ENCODE measurements around the gene CYP26C1. TPM values are rescaled to one million over a fixed set of nuclear protein-coding genes. Genes with fewer than 3 reads are reported as not detected.
"Not testable (repeated sequence)": the region's sequence is repeated elsewhere in the genome, so short reads cannot be mapped to it uniquely, and the experiment has no call there.

CYP26C1 gene
- total and polyA plus RNA-seq, 2 experiments from 2014 or later: not detected

DNA sequence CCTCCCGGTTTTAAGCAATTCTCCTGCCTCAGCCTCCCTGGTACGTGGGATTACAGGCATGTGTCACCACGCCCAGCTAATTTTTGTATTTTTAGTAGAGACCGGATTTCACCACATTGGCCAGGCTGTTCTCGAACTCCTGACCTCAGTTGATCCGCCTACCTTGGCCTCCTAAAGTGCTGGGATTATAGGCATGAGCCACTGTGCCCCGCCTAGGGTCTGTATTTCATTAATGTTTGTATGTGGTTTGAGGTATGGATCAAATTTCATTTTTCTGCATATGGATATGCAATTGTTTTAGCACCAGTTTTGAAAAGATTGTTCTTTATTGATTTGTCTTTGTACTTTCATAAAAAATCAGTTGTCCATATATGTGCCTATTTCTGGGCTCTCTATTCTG, 39.1 kb downstream of the CYP26C1 start:
- Histone ChIP-seq H3K27me3 (replicated peaks; ENCODE audit: insufficient read depth) (no peaks in the 10 kb centered on the region), H3K4me2 (ENCODE audit: unreplicated experiment) (no peak overlapping the region), H3K4me3 (no peak overlapping the region), H4K20me1 (ENCODE audit: insufficient read depth) (no peaks in the 10 kb centered on the region), H3F3A (ENCODE audit: insufficient read depth) (no peaks in the 10 kb centered on the region), H3K36me3 (ENCODE audit: low read depth) (no peaks in the 10 kb centered on the region), H3K9me3 (ENCODE audit: low read depth) (no peaks in the 10 kb centered on the region), H3K4me1 (ENCODE audit: insufficient read depth) (no peaks in the 10 kb centered on the region), H2AFZ (no peak overlapping the region), H3K79me2 (ENCODE audit: insufficient read depth) (no peaks in the 10 kb centered on the region), H3K9me2 (ENCODE audit: insufficient read depth) (no peaks in the 10 kb centered on the region), H3K27ac (no peak overlapping the region), H3K9ac (no peak overlapping the region)
- in situ Hi-C loops (cut with MboI): loop anchor here (25.0 kb wide), 1 partner anchor 413 kb away; no protein-coding TSS in a partner anchor
- 45 to 49% methylated on average over 5 to 7 of the region's 7 CpGs for WGBS, 2 experiments (ENCODE audit: low coverage in 1 of 2, low lambda C conversion rate in 2 of 2, missing lambda C conversion rate in 2 of 2)
- TF ChIP-seq EZH2 (IDR thresholded peaks at IDR 0.05; ENCODE audit: insufficient read depth, poor library complexity, severe bottlenecking) (no peak), EZH2phosphoT487 (IDR thresholded peaks at IDR 0.05; ENCODE audit: insufficient read depth, low read depth) (no peak)
- DNase-seq: no peak

DNA sequence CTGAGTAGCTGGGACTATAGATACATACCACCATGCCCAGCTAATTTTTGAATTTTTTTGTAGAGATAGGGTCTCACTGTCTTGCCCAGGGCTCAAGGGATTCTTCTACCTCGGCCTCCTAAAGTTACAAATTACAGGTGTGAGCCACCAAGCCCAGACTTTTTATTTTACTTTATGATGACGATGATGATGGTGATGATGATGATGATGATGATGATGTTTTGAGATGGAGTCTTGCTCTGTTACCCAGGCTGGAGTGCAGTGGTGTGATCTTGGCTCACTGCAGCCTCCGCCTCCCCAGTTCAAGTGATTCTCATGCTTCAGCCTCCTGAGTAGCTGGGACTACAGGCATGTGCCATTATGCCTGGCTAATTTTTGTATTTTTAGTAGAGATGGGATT, 40.5 kb downstream of the CYP26C1 start:
- H3K4me3 ChIP-seq; H3K4me1 ChIP-seq (ENCODE audit: insufficient read depth); H3K9me2 ChIP-seq (ENCODE audit: insufficient read depth); H3K9ac ChIP-seq; H3K79me2 ChIP-seq (ENCODE audit: insufficient read depth); H3K27me3 ChIP-seq (replicated peaks; ENCODE audit: insufficient read depth); H3K27ac ChIP-seq; H3F3A ChIP-seq (ENCODE audit: insufficient read depth); H3K36me3 ChIP-seq (ENCODE audit: low read depth); DNase-seq; H3K9me3 ChIP-seq (ENCODE audit: low read depth); H2AFZ ChIP-seq; in situ Hi-C loops (cut with MboI); H3K4me2 ChIP-seq (ENCODE audit: unreplicated experiment); H4K20me1 ChIP-seq (ENCODE audit: insufficient read depth): not testable (repeated sequence)
- 73 to 80% methylated on average over 3 of the region's 3 CpGs for WGBS, 2 experiments (ENCODE audit: low coverage in 1 of 2, low lambda C conversion rate in 2 of 2, missing lambda C conversion rate in 2 of 2)

DNA sequence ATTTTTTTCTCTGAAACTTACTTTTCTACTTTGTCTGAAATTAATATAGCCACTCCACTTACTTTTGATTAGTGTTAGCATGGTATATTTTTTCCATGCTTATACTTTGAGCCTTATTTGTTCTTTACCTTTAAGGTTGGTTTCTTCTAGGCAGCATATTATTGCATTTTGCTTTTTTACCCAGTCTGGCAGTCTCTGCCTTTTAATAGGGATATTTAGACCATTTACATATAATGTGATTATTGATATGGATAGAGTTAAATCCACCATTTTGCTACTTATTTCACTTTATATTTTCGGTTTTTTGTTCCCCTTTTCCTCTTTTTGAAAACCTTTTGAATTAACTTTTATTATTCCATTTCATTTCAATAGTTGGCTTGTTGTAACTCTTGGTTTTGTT, 43.4 kb downstream of the CYP26C1 start:
- H3K4me3 ChIP-seq: no peak overlapping the region
- H3K79me2 ChIP-seq (ENCODE audit: insufficient read depth): no peaks in the 10 kb centered on the region
- 42 to 56% methylated on average over 1 of the region's 1 CpG for WGBS, 2 experiments (ENCODE audit: low coverage in 1 of 2, low lambda C conversion rate in 2 of 2, missing lambda C conversion rate in 2 of 2)
- H3K9me3 ChIP-seq (ENCODE audit: low read depth): no peaks in the 10 kb centered on the region
- H3F3A ChIP-seq (ENCODE audit: insufficient read depth): no peaks in the 10 kb centered on the region
- H3K9ac ChIP-seq: no peak overlapping the region
- H3K9me2 ChIP-seq (ENCODE audit: insufficient read depth): no peaks in the 10 kb centered on the region
- H2AFZ ChIP-seq: no peak overlapping the region
- H3K4me1 ChIP-seq (ENCODE audit: insufficient read depth): no peaks in the 10 kb centered on the region
- H4K20me1 ChIP-seq (ENCODE audit: insufficient read depth): no peaks in the 10 kb centered on the region
- H3K27me3 ChIP-seq (replicated peaks; ENCODE audit: insufficient read depth): no peaks in the 10 kb centered on the region
- in situ Hi-C loops (cut with MboI): no loop called here
- H3K4me2 ChIP-seq (ENCODE audit: unreplicated experiment): no peak overlapping the region
- H3K27ac ChIP-seq: no peak overlapping the region
- no peaks in the 10 kb centered on the region for H3K36me3 ChIP-seq (ENCODE audit: low read depth)
- TF ChIP-seq EZH2 (IDR thresholded peaks at IDR 0.05; ENCODE audit: insufficient read depth, poor library complexity, severe bottlenecking) (no peak), EZH2phosphoT487 (IDR thresholded peaks at IDR 0.05; ENCODE audit: insufficient read depth, low read depth) (no peak)
- DNase-seq: no peak

DNA sequence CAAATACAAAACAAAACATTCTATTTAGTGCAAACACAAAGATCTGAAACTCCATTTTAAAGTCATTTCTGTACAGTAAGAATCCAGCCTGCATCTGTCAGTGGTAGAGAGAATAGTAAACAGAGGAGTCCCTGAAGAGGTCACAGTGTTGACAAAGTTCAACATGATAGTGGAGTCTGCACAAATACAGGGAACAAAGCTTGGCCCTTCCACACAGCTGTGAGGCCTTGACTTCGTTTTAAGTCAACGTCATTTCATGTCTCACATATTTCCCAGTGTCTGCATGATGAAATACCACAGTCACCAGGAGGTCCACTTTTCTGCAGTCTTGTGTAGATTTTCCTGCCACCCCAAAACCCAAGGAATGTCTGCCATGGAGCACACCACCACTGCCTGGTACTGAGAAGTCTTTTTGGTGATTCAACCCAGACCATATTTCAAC, 46.1 kb downstream of the CYP26C1 start:
- Histone ChIP-seq H3K4me1 (ENCODE audit: insufficient read depth) (no peaks in the 10 kb centered on the region), H3K9ac (no peak overlapping the region), H3K4me3 (no peak overlapping the region), H3K27me3 (replicated peaks; ENCODE audit: insufficient read depth) (no peaks in the 10 kb centered on the region), H3K36me3 (ENCODE audit: low read depth) (no peaks in the 10 kb centered on the region), H3K27ac (no peak overlapping the region), H3K9me2 (ENCODE audit: insufficient read depth) (no peaks in the 10 kb centered on the region), H4K20me1 (ENCODE audit: insufficient read depth) (no peaks in the 10 kb centered on the region), H3F3A (ENCODE audit: insufficient read depth) (no peaks in the 10 kb centered on the region), H2AFZ (no peak overlapping the region), H3K79me2 (ENCODE audit: insufficient read depth) (no peaks in the 10 kb centered on the region), H3K4me2 (ENCODE audit: unreplicated experiment) (no peak overlapping the region), H3K9me3 (ENCODE audit: low read depth) (no peaks in the 10 kb centered on the region)
- 78% methylated on average over 2 of the region's 2 CpGs for WGBS, 2 experiments (ENCODE audit: low coverage in 1 of 2, low lambda C conversion rate in 2 of 2, missing lambda C conversion rate in 2 of 2)
- no peak for DNase-seq
- in situ Hi-C loops (cut with MboI): no loop called here
- TF ChIP-seq EZH2 (IDR thresholded peaks at IDR 0.05; ENCODE audit: insufficient read depth, poor library complexity, severe bottlenecking) (no peak), EZH2phosphoT487 (IDR thresholded peaks at IDR 0.05; ENCODE audit: insufficient read depth, low read depth) (no peak)

DNA sequence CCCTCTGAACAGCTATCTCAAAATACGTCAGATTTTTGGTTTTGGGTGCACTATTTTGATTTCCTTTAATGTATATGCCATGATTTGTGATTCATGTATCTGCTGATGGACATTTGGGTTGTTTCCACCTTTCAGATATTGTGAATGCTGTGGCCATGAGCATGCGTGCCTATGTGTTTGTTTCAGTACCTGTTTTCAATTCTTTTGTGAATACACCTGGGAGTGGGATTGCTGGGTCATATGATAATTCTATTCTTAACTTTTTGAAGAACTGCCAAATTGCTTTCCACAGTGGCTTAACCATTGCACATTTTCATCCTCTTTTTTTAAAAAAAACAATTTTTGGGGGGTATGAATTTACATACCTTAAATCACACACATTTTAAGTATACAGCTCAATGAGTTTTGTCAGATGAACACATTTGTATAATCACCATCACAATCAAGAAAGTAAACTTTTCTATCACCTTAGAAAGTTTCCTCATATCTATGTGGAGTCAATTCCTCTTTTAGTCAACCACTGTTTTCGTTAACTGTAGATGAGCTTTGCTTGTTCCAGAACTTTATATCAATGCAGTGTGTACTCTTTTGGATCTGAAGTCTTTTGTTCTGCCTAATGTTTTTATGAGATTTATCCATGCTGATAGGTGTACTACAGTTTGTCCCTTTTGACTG, 50.0 kb downstream of the CYP26C1 start:
- no peak overlapping the region for H3K27ac ChIP-seq
- H3K79me2 ChIP-seq (ENCODE audit: insufficient read depth): no peaks in the 10 kb centered on the region
- H3K27me3 ChIP-seq (replicated peaks; ENCODE audit: insufficient read depth): peaks cover 18% of the 10 kb centered on the region; the same call in 1 of the 2 replicates
- H4K20me1 ChIP-seq (ENCODE audit: insufficient read depth): no peaks in the 10 kb centered on the region
- H3K4me3 ChIP-seq: no peak overlapping the region
- H3K36me3 ChIP-seq (ENCODE audit: low read depth): no peaks in the 10 kb centered on the region
- DNase-seq: no peak
- H3F3A ChIP-seq (ENCODE audit: insufficient read depth): no peaks in the 10 kb centered on the region
- in situ Hi-C loops (cut with MboI): no loop called here
- H3K9me3 ChIP-seq (ENCODE audit: low read depth): no peaks in the 10 kb centered on the region
- TF ChIP-seq EZH2 (IDR thresholded peaks at IDR 0.05; ENCODE audit: insufficient read depth, poor library complexity, severe bottlenecking) (no peak), EZH2phosphoT487 (IDR thresholded peaks at IDR 0.05; ENCODE audit: insufficient read depth, low read depth) (no peak)
- H3K9ac ChIP-seq: no peak overlapping the region
- H3K9me2 ChIP-seq (ENCODE audit: insufficient read depth): no peaks in the 10 kb centered on the region
- WGBS, 2 experiments (ENCODE audit: low coverage in 1 of 2, low lambda C conversion rate in 2 of 2, missing lambda C conversion rate in 2 of 2): 74 to 88% methylated on average over 3 of the region's 3 CpGs
- H3K4me1 ChIP-seq (ENCODE audit: insufficient read depth): no peaks in the 10 kb centered on the region
- no peak overlapping the region for H2AFZ ChIP-seq
- H3K4me2 ChIP-seq (ENCODE audit: unreplicated experiment): no peak overlapping the region
